Coronary artery (tissue), 2 donors: Measurements from ENCODE around the gene KRT86.

ENCODE experiments used
- DNase-seq: peaks from one replicate; pipeline ENCODE4 v3.0.0-alpha.2; 2017; ENCODE audit warnings: low spot score
- H3K27ac ChIP-seq, 2 donors: fragments of 200-600 bp; sonication (generic); one replicate each; pipeline ENCODE4 v1.5.1; 2016 to 2019
- H3K4me3 ChIP-seq: fragments of 200-600 bp; sonication (generic); 2 replicates; pipeline ENCODE4 v1.5.1; 2016; ENCODE audit warnings: mild to moderate bottlenecking, moderate library complexity
- CTCF ChIP-seq: fragments of 200-600 bp; sonication (generic); IDR thresholded peaks from one replicate; pipeline ENCODE4 v1.5.1; 2019; ENCODE audit warnings: antibody characterized with exemption

The KRT86 gene

DNA sequence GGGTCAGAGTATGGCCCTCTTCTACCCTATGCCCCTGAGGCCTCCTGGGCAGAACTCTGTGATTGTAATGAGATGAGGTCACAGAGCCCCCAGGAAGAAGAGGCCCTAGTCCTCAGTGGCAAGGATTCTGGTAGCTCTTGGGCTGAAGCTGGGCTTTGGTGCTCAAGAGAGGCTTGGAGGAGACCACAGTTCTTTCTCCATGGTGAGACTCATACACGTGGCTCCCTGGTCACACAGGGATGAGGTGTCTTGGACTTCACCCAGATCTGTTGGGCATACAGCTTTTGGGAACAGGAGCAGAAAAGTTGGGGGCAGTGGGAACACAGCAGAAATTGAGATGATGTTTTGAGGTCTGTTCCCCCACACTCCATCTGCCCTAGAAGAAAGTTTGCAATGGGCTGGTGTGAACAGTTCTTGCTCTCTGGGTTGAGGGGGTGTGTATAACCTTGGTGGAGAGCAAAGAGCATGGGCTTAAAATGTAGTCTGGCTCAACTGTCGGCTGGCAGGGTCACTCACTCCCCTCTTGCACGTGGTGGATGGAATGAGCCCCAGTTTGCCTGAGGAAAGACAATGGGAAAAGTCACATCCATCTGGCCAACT lies at the start of gene KRT86:
KRT86 (plus strand) TSS at position 125 of the 600 bp plus-strand sequence. CDS start 27,272 bp downstream, outside the sequence.
- Histone ChIP-seq H3K4me3 (no peak within 1 kb of the TSS), H3K27ac (no peak within 1 kb of the TSS)
- no peak for TF ChIP-seq CTCF
- DNase-seq, result peak; percentile 45

DNA sequence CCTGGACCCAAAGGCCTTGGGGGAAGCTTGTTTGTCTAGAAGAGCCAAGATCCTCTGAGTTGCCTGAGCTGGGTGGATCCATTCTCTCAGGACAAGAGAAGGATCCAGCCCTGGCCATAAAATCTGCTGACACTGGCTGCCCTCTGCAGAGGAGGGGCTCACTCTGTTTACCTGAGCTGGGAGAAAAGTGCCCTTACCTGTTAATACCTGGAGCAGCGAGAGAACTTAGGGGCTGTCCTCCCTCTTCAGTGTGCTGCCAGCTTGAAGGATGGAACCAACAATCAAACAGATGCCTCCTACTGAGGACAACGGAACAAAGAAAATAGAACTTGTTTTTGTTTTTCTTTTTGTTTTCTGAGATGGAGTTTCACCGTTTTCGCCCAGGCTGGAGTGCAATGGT lies 48.7 kb upstream of the KRT86 start:
- DNase-seq, result no peak
- Histone ChIP-seq H3K27ac (peak overlapping the region; percentile 15 to 76), H3K4me3 (no peak overlapping the region)
- TF ChIP-seq CTCF, result no peak

DNA sequence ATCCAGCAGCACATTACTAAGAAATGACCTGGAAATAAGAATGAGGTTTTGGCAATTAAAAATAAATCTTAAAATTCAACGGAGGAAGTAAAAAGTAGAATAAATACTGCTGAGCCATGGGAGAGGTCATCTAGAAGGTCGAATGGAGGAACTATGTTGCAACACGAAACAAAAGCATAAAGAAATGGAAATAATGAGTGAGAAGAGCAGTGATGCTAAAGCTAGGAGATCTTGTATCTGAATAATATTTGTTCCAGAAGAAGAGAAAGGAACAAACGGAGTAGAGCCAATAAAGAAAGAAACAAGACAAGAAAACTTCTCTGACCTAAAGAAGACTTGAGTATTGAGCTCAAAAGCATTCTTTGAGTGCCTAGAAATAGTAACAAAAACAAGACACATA lies 48.0 kb upstream of the KRT86 start:
- no peak overlapping the region for H3K4me3 ChIP-seq
- no peak for DNase-seq
- peak overlapping the region; percentile 22 to 76 for H3K27ac ChIP-seq
- TF ChIP-seq CTCF, result no peak

DNA sequence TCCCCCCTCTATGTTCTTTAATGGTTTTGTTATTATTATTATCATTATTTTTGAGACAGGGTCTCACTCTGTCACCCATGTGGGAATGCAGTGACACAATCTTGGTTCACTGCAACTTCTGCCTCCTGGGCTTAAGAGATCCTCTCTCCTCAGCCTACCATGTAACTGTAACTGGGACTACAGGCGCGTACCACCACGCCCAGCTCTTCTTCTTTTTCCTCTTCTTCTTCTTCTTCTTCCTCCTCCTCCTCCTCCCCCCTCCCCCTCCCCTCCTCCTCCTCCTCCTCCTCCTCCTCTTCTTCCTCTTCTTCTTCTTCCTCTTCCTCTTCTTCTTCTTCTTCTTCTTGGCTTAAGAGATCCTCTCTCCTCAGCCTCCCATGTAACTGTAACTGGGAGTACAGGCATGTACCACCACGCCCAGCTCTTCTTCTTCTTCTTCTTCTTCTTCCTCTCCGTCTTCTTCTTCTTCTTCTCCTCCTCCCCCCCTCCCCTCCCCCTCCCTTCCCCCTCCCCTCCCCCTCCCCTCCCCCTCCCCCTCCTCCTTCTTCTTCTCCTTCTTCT lies 46.8 kb upstream of the KRT86 start:
- peak overlapping the region in 1 of 2 donors; percentile 76 for H3K27ac ChIP-seq

GRCh38 chr12:52228366-52228765 lies 46.1 kb upstream of the KRT86 start:
- H3K27ac ChIP-seq, result peak overlapping the region in 1 of 2 donors; percentile 74
- TF ChIP-seq CTCF, result no peak
- H3K4me3 ChIP-seq, result no peak overlapping the region
- no peak for DNase-seq

More for the DNA sequence above, 46.8 kb upstream of the KRT86 start:
- no peak for TF ChIP-seq CTCF
- no peak for DNase-seq
- H3K4me3 ChIP-seq, result no peak overlapping the region

DNA sequence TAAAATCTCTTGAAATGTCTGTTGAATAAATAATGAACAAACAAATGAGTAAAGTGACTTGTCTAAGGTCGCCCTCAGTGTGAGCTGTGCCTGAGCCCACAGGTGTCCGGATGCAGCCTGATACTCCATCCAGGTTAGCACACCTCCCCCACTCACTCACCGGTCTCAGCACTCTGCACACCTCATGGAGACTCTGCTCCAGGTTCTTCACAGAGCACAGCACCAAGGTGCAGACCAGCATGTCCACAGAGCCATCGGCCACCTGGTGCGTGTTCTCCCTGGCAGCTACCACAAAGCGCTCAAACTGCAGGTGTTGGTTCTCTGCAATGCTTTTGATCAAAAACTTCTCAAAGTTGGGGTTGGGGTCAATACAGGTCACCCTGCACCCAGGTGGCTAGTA lies 45.5 kb upstream of the KRT86 start:
- TF ChIP-seq CTCF, result no peak
- Histone ChIP-seq H3K4me3 (no peak overlapping the region), H3K27ac (peak overlapping the region in 1 of 2 donors; percentile 74)
- DNase-seq, result no peak

DNA sequence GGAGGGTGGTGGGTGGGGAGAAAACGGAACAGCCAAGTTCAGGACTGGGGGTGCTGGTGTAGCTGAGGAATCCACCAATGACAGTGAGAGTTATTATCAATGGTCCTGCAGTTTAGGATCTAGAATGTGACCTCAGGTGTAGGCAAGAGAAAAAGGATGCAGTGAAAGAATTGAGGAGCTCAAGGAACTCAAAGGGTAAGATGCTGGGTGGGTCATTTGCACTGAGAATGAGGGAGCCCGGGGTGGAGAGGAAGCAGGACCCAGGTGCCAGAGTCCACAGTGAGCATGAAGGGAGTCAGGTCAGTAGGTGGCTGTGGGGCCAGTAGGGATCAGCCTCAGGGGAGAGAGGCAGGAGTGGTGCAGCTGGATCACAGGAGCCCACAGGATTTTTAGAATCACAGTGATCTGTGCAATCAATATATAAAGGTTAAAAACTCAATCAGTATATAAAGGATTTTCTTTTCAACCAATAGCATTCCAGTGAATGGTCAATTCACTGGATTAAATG lies 44.6 kb upstream of the KRT86 start:
- no peak for DNase-seq
- no peak for TF ChIP-seq CTCF
- H3K4me3 ChIP-seq, result no peak overlapping the region
- peak overlapping the region in 1 of 2 donors; percentile 74 for H3K27ac ChIP-seq
